ENCODE data around the gene PPP1R3D.
"Not testable (repeated sequence)": the region's sequence is repeated elsewhere in the genome, so short reads cannot be mapped to it uniquely, and the experiment has no call there.

The PPP1R3D gene

GRCh38 chr20:59962155-59962554 is 22.1 kb upstream of the PPP1R3D start:
- no peak overlapping the region for H3K9ac ChIP-seq (ENCODE audit: low read length)
- H3K36me3 ChIP-seq (ENCODE audit: control insufficient read depth, insufficient read depth, low read length) = no peaks in the 10 kb centered on the region
- H3K27me3 ChIP-seq (ENCODE audit: control insufficient read depth, insufficient read depth, low read length) = no peaks in the 10 kb centered on the region
- H3K9me3 ChIP-seq (ENCODE audit: control insufficient read depth, low read length) = no peaks in the 10 kb centered on the region
- no peak overlapping the region for H3K4me3 ChIP-seq (ENCODE audit: low read length)
- H3K4me1 ChIP-seq (ENCODE audit: control insufficient read depth, insufficient read depth, low read length) = no peaks in the 10 kb centered on the region

- Histone ChIP-seq H3K27me3 (ENCODE audit: control insufficient read depth, insufficient read depth, low read length) (no peaks in the 10 kb centered on the region), H3K9me3 (ENCODE audit: control insufficient read depth, low read length) (no peaks in the 10 kb centered on the region), H3K9ac (ENCODE audit: low read length) (no peak overlapping the region), H3K4me3 (ENCODE audit: low read length) (no peak overlapping the region), H3K4me1 (ENCODE audit: control insufficient read depth, insufficient read depth, low read length) (no peaks in the 10 kb centered on the region), H3K36me3 (ENCODE audit: control insufficient read depth, insufficient read depth, low read length) (no peaks in the 10 kb centered on the region)
Observed at GRCh38 chr20:59961423-59961822, 21.3 kb upstream of the PPP1R3D start.

- no peaks in the 10 kb centered on the region for H3K4me1 ChIP-seq (ENCODE audit: control insufficient read depth, insufficient read depth, low read length)
- no peak overlapping the region for H3K9ac ChIP-seq (ENCODE audit: low read length)
Observed at GRCh38 chr20:59958626-59959025, 18.5 kb upstream of the PPP1R3D start.

GRCh38 chr20:59958123-59958522 is 18.0 kb upstream of the PPP1R3D start, which contains the start of gene CDH26:
Gene CDH26 (plus strand): TSS chr20:59958423. CDS start chr20:59958727, 304 bp downstream.
- H3K4me3 ChIP-seq (ENCODE audit: low read length) = no peak within 1 kb of the TSS
- H3K9me3 ChIP-seq (ENCODE audit: control insufficient read depth, low read length) = no peaks in the 10 kb centered on the region
- H3K27me3 ChIP-seq (ENCODE audit: control insufficient read depth, insufficient read depth, low read length) = no peaks in the 10 kb centered on the region

More at GRCh38 chr20:59958626-59959025, 18.5 kb upstream of the PPP1R3D start:
- Histone ChIP-seq H3K36me3 (ENCODE audit: control insufficient read depth, insufficient read depth, low read length) (no peaks in the 10 kb centered on the region), H3K27me3 (ENCODE audit: control insufficient read depth, insufficient read depth, low read length) (no peaks in the 10 kb centered on the region), H3K9me3 (ENCODE audit: control insufficient read depth, low read length) (no peaks in the 10 kb centered on the region), H3K4me3 (ENCODE audit: low read length) (no peak overlapping the region)

GRCh38 chr20:59957568-59957967 is 17.5 kb upstream of the PPP1R3D start:
- not testable (repeated sequence) for H3K9ac ChIP-seq (ENCODE audit: low read length); H3K4me1 ChIP-seq (ENCODE audit: control insufficient read depth, insufficient read depth, low read length); H3K9me3 ChIP-seq (ENCODE audit: control insufficient read depth, low read length); H3K27me3 ChIP-seq (ENCODE audit: control insufficient read depth, insufficient read depth, low read length); H3K36me3 ChIP-seq (ENCODE audit: control insufficient read depth, insufficient read depth, low read length); H3K4me3 ChIP-seq (ENCODE audit: low read length)

More at GRCh38 chr20:59958123-59958522, 18.0 kb upstream of the PPP1R3D start, which contains the start of gene CDH26:
- no peak within 1 kb of the TSS for H3K9ac ChIP-seq (ENCODE audit: low read length)
- no peaks in the 10 kb centered on the region for H3K4me1 ChIP-seq (ENCODE audit: control insufficient read depth, insufficient read depth, low read length)
- H3K36me3 ChIP-seq (ENCODE audit: control insufficient read depth, insufficient read depth, low read length) = no peaks in the 10 kb centered on the region

- Histone ChIP-seq H3K4me1 (ENCODE audit: control insufficient read depth, insufficient read depth, low read length) (no peaks in the 10 kb centered on the region), H3K9ac (ENCODE audit: low read length) (no peak overlapping the region), H3K27me3 (ENCODE audit: control insufficient read depth, insufficient read depth, low read length) (no peaks in the 10 kb centered on the region), H3K36me3 (ENCODE audit: control insufficient read depth, insufficient read depth, low read length) (no peaks in the 10 kb centered on the region), H3K9me3 (ENCODE audit: control insufficient read depth, low read length) (no peaks in the 10 kb centered on the region), H3K4me3 (ENCODE audit: low read length) (no peak overlapping the region)
Observed at GRCh38 chr20:59955131-59955796, 15.2 kb upstream of the PPP1R3D start.

- H3K9me3 ChIP-seq (ENCODE audit: control insufficient read depth, low read length) = no peaks in the 10 kb centered on the region
- no peak overlapping the region for H3K9ac ChIP-seq (ENCODE audit: low read length)
- H3K36me3 ChIP-seq (ENCODE audit: control insufficient read depth, insufficient read depth, low read length) = no peaks in the 10 kb centered on the region
- no peaks in the 10 kb centered on the region for H3K4me1 ChIP-seq (ENCODE audit: control insufficient read depth, insufficient read depth, low read length)
- H3K4me3 ChIP-seq (ENCODE audit: low read length) = no peak overlapping the region
- H3K27me3 ChIP-seq (ENCODE audit: control insufficient read depth, insufficient read depth, low read length) = no peaks in the 10 kb centered on the region
Observed at GRCh38 chr20:59954718-59955117, 14.6 kb upstream of the PPP1R3D start.

- Histone ChIP-seq H3K36me3 (ENCODE audit: control insufficient read depth, insufficient read depth, low read length) (no peaks in the 10 kb centered on the region), H3K4me3 (ENCODE audit: low read length) (no peak overlapping the region), H3K27me3 (ENCODE audit: control insufficient read depth, insufficient read depth, low read length) (no peaks in the 10 kb centered on the region), H3K9ac (ENCODE audit: low read length) (no peak overlapping the region), H3K9me3 (ENCODE audit: control insufficient read depth, low read length) (no peaks in the 10 kb centered on the region), H3K4me1 (ENCODE audit: control insufficient read depth, insufficient read depth, low read length) (peaks cover 10% of the 10 kb centered on the region)
Observed at GRCh38 chr20:59949911-59950310, 9.8 kb upstream of the PPP1R3D start.

GRCh38 chr20:59948828-59949720 is 9.0 kb upstream of the PPP1R3D start:
- Histone ChIP-seq H3K36me3 (ENCODE audit: control insufficient read depth, insufficient read depth, low read length) (no peaks in the 10 kb centered on the region), H3K9me3 (ENCODE audit: control insufficient read depth, low read length) (no peaks in the 10 kb centered on the region), H3K4me3 (ENCODE audit: low read length) (no peak overlapping the region), H3K4me1 (ENCODE audit: control insufficient read depth, insufficient read depth, low read length) (peaks cover 10% of the 10 kb centered on the region), H3K9ac (ENCODE audit: low read length) (no peak overlapping the region), H3K27me3 (ENCODE audit: control insufficient read depth, insufficient read depth, low read length) (no peaks in the 10 kb centered on the region)

- H3K4me3 ChIP-seq (ENCODE audit: low read length) = no peak overlapping the region
- H3K9me3 ChIP-seq (ENCODE audit: control insufficient read depth, low read length) = no peaks in the 10 kb centered on the region
- no peaks in the 10 kb centered on the region for H3K27me3 ChIP-seq (ENCODE audit: control insufficient read depth, insufficient read depth, low read length)
- no peaks in the 10 kb centered on the region for H3K36me3 ChIP-seq (ENCODE audit: control insufficient read depth, insufficient read depth, low read length)
- H3K4me1 ChIP-seq (ENCODE audit: control insufficient read depth, insufficient read depth, low read length) = peaks cover 10% of the 10 kb centered on the region
- no peak overlapping the region for H3K9ac ChIP-seq (ENCODE audit: low read length)
Observed at GRCh38 chr20:59948212-59948611, 8.1 kb upstream of the PPP1R3D start.

GRCh38 chr20:59947376-59947775 is 7.3 kb upstream of the PPP1R3D start:
- no peaks in the 10 kb centered on the region for H3K9me3 ChIP-seq (ENCODE audit: control insufficient read depth, low read length)
- peaks cover 10% of the 10 kb centered on the region for H3K4me1 ChIP-seq (ENCODE audit: control insufficient read depth, insufficient read depth, low read length)
- no peak overlapping the region for H3K4me3 ChIP-seq (ENCODE audit: low read length)
- no peaks in the 10 kb centered on the region for H3K27me3 ChIP-seq (ENCODE audit: control insufficient read depth, insufficient read depth, low read length)
- H3K36me3 ChIP-seq (ENCODE audit: control insufficient read depth, insufficient read depth, low read length) = no peaks in the 10 kb centered on the region
- H3K9ac ChIP-seq (ENCODE audit: low read length) = no peak overlapping the region

- Histone ChIP-seq H3K4me1 (ENCODE audit: control insufficient read depth, insufficient read depth, low read length) (peaks cover 10% of the 10 kb centered on the region), H3K4me3 (ENCODE audit: low read length) (no peak overlapping the region), H3K27me3 (ENCODE audit: control insufficient read depth, insufficient read depth, low read length) (no peaks in the 10 kb centered on the region), H3K9ac (ENCODE audit: low read length) (no peak overlapping the region), H3K36me3 (ENCODE audit: control insufficient read depth, insufficient read depth, low read length) (no peaks in the 10 kb centered on the region), H3K9me3 (ENCODE audit: control insufficient read depth, low read length) (no peaks in the 10 kb centered on the region)
Observed at GRCh38 chr20:59945731-59946130, 5.6 kb upstream of the PPP1R3D start.

All from mucosa of stomach (tissue), 1 donor.